Panc1 (cell line): ENCODE data around the gene HMGXB4.

Experiments used
- CTCF ChIP-seq: fragments of 450-650 bp; IDR thresholded peaks from 2 replicates; pipeline ENCODE4 v1.5.1; 2017; ENCODE audit warnings: mild to moderate bottlenecking
- POLR2AphosphoS5 ChIP-seq: IDR thresholded peaks from 2 replicates; pipeline ENCODE4 v1.6.1; 2012; ENCODE audit warnings: mild to moderate bottlenecking, low read depth, low read length, moderate library complexity

GRCh38 chr22:35311551-35311999, 54.3 kb downstream of the HMGXB4 start:
- TF ChIP-seq CTCF = no peak
- no peak for TF ChIP-seq POLR2AphosphoS5
